HepG2 (cell line): ENCODE results near the gene PLEKHN1. TPM values are rescaled to one million over a fixed set of nuclear protein-coding genes. Genes with fewer than 3 reads are reported as not detected.

ENCODE experiments used
- ATAC-seq: fragments of 200-7000 bp; cut with Tn5 transposase; 3 replicates; pipeline ENCODE4 v1.9.1; 2020; ENCODE audit warnings: mild to moderate bottlenecking, moderate library complexity
- BruUV-seq: library from RNA; stranded (reverse); fragments of 400-500 nt; replicated peaks from 2 replicates; lab custom pipeline; 2021; lab: Mats Ljungman, UMichigan
- CTCF ChIA-PET: fragments of 300-600 bp; formaldehyde crosslinking; extraction: SDS; loops from one replicate; lab custom pipeline; 2021; ENCODE audit warnings: low total read pairs, inconsistent platforms, low intra/inter-chr PET ratio; lab: Yijun Ruan, JAX
- POLR2A ChIA-PET: fragments of 350-600 bp; sonication (Branson Sonifier 250); formaldehyde crosslinking; loops from one replicate; lab custom pipeline; 2020; ENCODE audit warnings: antibody characterized with exemption, inconsistent platforms; lab: Yijun Ruan, JAX
- DNase-seq: peaks from one replicate; pipeline ENCODE4 v3.0.0-alpha.2; 2015; ENCODE audit warnings: low spot score
- FAIRE-seq: peaks from 3 replicates; lab custom pipeline; 2011; peaks lifted over from hg19 to GRCh38; lab: Jason Lieb, UNC
- H2AFZ ChIP-seq: one replicate; pipeline ENCODE4 v1.6.1; 2011; ENCODE audit warnings: low read length, inconsistent platforms
- H3K27ac ChIP-seq: fragments of 300-600 bp; 3 replicates; pipeline ENCODE4 v1.8.0; 2011; ENCODE audit warnings: mixed run types, mild to moderate bottlenecking, mixed read lengths, low read length, inconsistent platforms; ENCODE audit not compliant: insufficient read depth; ENCODE audit errors: extremely low read length
- H3K27me3 ChIP-seq, 2 experiments: fragments of 200-600 bp in 1 of 2; 2 replicates in 1 of 2; 3 replicates in 1 of 2; pipeline versions ENCODE4 v1.6.0 to v1.8.0; 2011; ENCODE audit warnings: low read length in 2 of 2, mild to moderate bottlenecking in 2 of 2, moderate library complexity in 2 of 2, inconsistent platforms in 1 of 2; ENCODE audit not compliant: insufficient read depth in 2 of 2, control insufficient read depth in 1 of 2
- H3K36me3 ChIP-seq, 2 experiments: fragments of 200-600 bp in 1 of 2; replicated peaks in 1 of 2; 2 replicates in 1 of 2; 3 replicates in 1 of 2; pipeline versions ENCODE4 v1.5.1 to v1.8.0; 2011; ENCODE audit warnings: low read length in 2 of 2, inconsistent platforms in 1 of 2; ENCODE audit not compliant: insufficient read depth in 2 of 2, control insufficient read depth in 1 of 2
- H3K4me1 ChIP-seq: 2 replicates; pipeline ENCODE4 v1.5.1; 2012; ENCODE audit warnings: low read length, inconsistent platforms; ENCODE audit not compliant: insufficient read depth
- H3K4me2 ChIP-seq: 2 replicates; pipeline ENCODE4 v1.6.0; 2011; ENCODE audit warnings: low read depth, low read length, inconsistent platforms
- H3K4me3 ChIP-seq, 3 experiments: fragments of 200-600 bp in 1 of 3; sonication (generic), shearing (Covaris generic) in 1 of 3; replicated peaks in 1 of 3; 2 replicates each; pipeline ENCODE4 v1.5.1; 2011 to 2016; ENCODE audit warnings: low read length in 3 of 3, inconsistent platforms in 2 of 3, low read depth in 2 of 3, mild to moderate bottlenecking in 2 of 3, control low read depth in 1 of 3, mixed read lengths in 1 of 3; ENCODE audit not compliant: insufficient read depth in 1 of 3
- H3K79me2 ChIP-seq: one replicate; pipeline ENCODE4 v1.6.1; 2011; ENCODE audit warnings: low read length, inconsistent platforms; ENCODE audit not compliant: insufficient read depth
- H3K9ac ChIP-seq: 2 replicates; pipeline ENCODE4 v1.6.0; 2011; ENCODE audit warnings: mild to moderate bottlenecking, low read depth, low read length, inconsistent platforms; ENCODE audit not compliant: insufficient read depth
- H3K9me3 ChIP-seq: 2 replicates; pipeline ENCODE4 v1.5.1; 2012; ENCODE audit warnings: mild to moderate bottlenecking, low read length
- H4K20me1 ChIP-seq: 2 replicates; pipeline ENCODE4 v1.6.0; 2011; ENCODE audit warnings: inconsistent platforms, mild to moderate bottlenecking, low read length, moderate library complexity; ENCODE audit not compliant: insufficient read depth
- ETV5 ChIP-seq: IDR thresholded peaks from 2 replicates; pipeline ENCODE4 v1.6.1; 2018; ENCODE audit warnings: missing biosample characterization, missing genetic modification reagents, inconsistent platforms, borderline replicate concordance
- GABPB1 ChIP-seq: IDR thresholded peaks from 2 replicates; pipeline ENCODE4 v1.6.1; 2016; ENCODE audit warnings: mild to moderate bottlenecking, missing genetic modification reagents, moderate library complexity, missing compliant biosample characterization
- HOXA3 ChIP-seq: sonication (generic); formaldehyde crosslinking; IDR thresholded peaks from 2 replicates; pipeline ENCODE4 v1.5.0; 2020; ENCODE audit warnings: missing genetic modification reagents
- IRX3 ChIP-seq: sonication (generic); formaldehyde crosslinking; IDR thresholded peaks from 2 replicates; pipeline ENCODE4 v1.8.1; 2023; ENCODE audit warnings: mild to moderate bottlenecking, low read depth, missing genetic modification reagents, borderline replicate concordance
- MEIS1 ChIP-seq: sonication (generic); formaldehyde crosslinking; IDR thresholded peaks from 2 replicates; pipeline ENCODE4 v1.9.0; 2021; ENCODE audit warnings: mild to moderate bottlenecking, missing genetic modification reagents, moderate library complexity, borderline replicate concordance
- MYC ChIP-seq: sonication (generic); formaldehyde crosslinking; IDR thresholded peaks from 2 replicates; pipeline ENCODE4 v1.9.0; 2021; ENCODE audit warnings: missing genetic modification reagents, borderline replicate concordance
- NFIC ChIP-seq: IDR thresholded peaks from 2 replicates; pipeline ENCODE4 v1.6.1; 2012; ENCODE audit warnings: mild to moderate bottlenecking, low read length, inconsistent platforms
- RAD21 ChIP-seq: fragments of 450-650 bp; formaldehyde crosslinking; IDR thresholded peaks from 2 replicates; pipeline ENCODE4 v1.5.0; 2020; ENCODE audit warnings: mild to moderate bottlenecking
- SAP130 ChIP-seq: IDR thresholded peaks from 2 replicates; pipeline ENCODE4 v1.6.1; 2016; ENCODE audit warnings: low read depth
- SIX1 ChIP-seq: sonication (generic); formaldehyde crosslinking; IDR thresholded peaks from 2 replicates; pipeline ENCODE4 v1.4.0; 2020; ENCODE audit warnings: missing genetic modification reagents, borderline replicate concordance
- ZFY ChIP-seq: sonication (generic); formaldehyde crosslinking; IDR thresholded peaks from 2 replicates; pipeline ENCODE4 v1.4.0; 2020; ENCODE audit warnings: missing genetic modification reagents
- ZNF543 ChIP-seq: sonication (generic); formaldehyde crosslinking; IDR thresholded peaks from 2 replicates; pipeline ENCODE4 v1.4.0; 2020; ENCODE audit warnings: mild to moderate bottlenecking, missing genetic modification reagents
- ZNF775 ChIP-seq: sonication (generic); formaldehyde crosslinking; IDR thresholded peaks from 2 replicates; pipeline ENCODE4 v1.4.0; 2020; ENCODE audit warnings: missing genetic modification reagents, mild to moderate bottlenecking, moderate library complexity, borderline replicate concordance
- ZNF781 ChIP-seq: sonication (generic); formaldehyde crosslinking; IDR thresholded peaks from 2 replicates; pipeline ENCODE4 v1.5.1; 2020; ENCODE audit warnings: borderline replicate concordance, mild to moderate bottlenecking, missing genetic modification reagents; ENCODE audit errors: not compliant biosample characterization
- WGBS: methylation state at CpG from one replicate; pipeline ENCODE4 v1.1.6; 2017; ENCODE audit warnings: low lambda C conversion rate; 5-methylcytosine and 5-hydroxymethylcytosine counted together
- in situ Hi-C: cut with HindIII; loops from 2 replicates; pipeline ENCODE4 v1.10.0; 2017; ENCODE audit warnings: low pct_unique_long_range_greater_than_20kb; ENCODE audit not compliant: extremely low pct_ligation_motif_present
- intact Hi-C: fragments of 100-400 bp; cut with micrococcal nuclease; formaldehyde crosslinking; loops from one replicate; pipeline ENCODE4 v1.10.0; 2022; ENCODE audit not compliant: unreplicated experiment
- polyA plus RNA-seq, 8 experiments: library from polyadenylated mRNA; depleted of rRNA in 3 of 8; stranded (reverse) in 7 of 8; unstranded in 1 of 8; fragments of >200 nt; fragmentation: Illumina TruSeq in 4 of 8; extraction: Trizol in 4 of 8; gene quantifications; 2 replicates each; pipeline versions ENCODE4 v1.2.1 to v1.2.3, GENCODE V29; 2011 to 2016; ENCODE audit warnings: low read depth in 4 of 8, missing spikeins in 1 of 8, mixed read lengths in 1 of 8; ENCODE audit not compliant: insufficient read depth in 1 of 8
- total RNA-seq, 5 experiments: library from RNA; depleted of rRNA; stranded (reverse); fragments of >200 nt; fragmentation: Illumina TruSeq; extraction: Trizol; gene quantifications; 2 replicates each; pipeline ENCODE4 v1.2.3, GENCODE V29; 2016; ENCODE audit warnings: low read depth in 1 of 5
- TF ChIP-seq, protein P1 (sequence below): sonication (generic); formaldehyde crosslinking; IDR thresholded peaks from 2 replicates; pipeline ENCODE4 v1.9.0; 2022; ENCODE audit warnings: missing genetic modification reagents, mild to moderate bottlenecking, borderline replicate concordance
- TF ChIP-seq, protein P2 (sequence below): IDR thresholded peaks from 2 replicates; pipeline ENCODE4 v1.6.1; 2018; ENCODE audit warnings: missing genetic modification reagents, mild to moderate bottlenecking, missing compliant biosample characterization
- TF ChIP-seq, protein P3 (sequence below): sonication (generic); formaldehyde crosslinking; IDR thresholded peaks from 2 replicates; pipeline ENCODE4 v1.5.1; 2020; ENCODE audit warnings: mild to moderate bottlenecking, moderate library complexity, missing genetic modification reagents
- TF ChIP-seq, protein P4 (sequence below): sonication (generic); formaldehyde crosslinking; IDR thresholded peaks from 2 replicates; pipeline ENCODE4 v1.5.1; 2020; ENCODE audit warnings: missing genetic modification reagents, mild to moderate bottlenecking, borderline replicate concordance

The PLEKHN1 gene
- total and polyA plus RNA-seq, 2 of the 13 experiments (the other 11 are each of a cell fraction or from before 2014, with no cell fraction given), result 0.42 to 0.58 TPM

DNA sequence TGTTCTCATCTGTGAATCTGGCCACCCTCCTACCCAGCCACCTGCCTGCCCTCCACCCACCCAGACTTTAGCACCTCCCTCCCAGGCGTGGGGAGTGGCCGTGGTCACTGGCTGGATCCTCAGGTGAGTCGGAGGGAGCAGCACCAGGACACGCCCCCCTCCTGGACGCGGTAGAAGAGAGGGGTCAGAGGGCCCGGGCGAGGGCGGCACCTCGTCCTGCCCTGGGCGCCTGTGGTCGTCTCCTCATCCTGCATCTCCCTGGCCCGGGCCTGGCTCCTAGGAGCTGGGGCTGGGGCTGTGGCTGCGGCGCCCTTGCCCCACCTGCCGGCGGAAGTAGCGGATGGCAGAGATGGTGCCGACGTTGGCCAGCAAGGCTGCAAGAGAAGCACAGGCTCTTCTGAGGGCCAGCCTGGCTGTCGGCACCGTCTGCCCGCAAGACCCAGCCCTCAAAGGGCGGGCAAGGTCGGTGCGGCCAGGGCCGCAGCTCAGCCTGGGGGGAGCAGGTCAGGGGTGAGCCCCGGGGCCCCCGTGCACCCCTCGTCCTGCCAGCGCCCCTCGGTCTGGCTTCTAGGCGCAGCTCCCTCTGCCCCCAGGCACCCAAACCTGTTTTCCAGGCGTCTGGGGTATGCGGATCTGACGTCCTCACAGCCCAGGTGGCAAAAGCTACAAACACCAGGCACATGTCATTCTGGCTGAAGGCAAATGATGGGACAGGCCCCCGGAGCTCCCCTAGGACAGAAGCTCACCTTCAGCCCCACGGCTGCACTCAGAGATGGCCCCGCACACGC, 9.8 kb downstream of the PLEKHN1 start:
- Histone ChIP-seq H3K9me3 (no peaks in the 10 kb centered on the region), H3K36me3 (no peaks in the 10 kb centered on the region), H2AFZ (no peak overlapping the region), H3K9ac (peak overlapping the region; percentile 43; the same call in 1 of the 2 replicates), H4K20me1 (no peaks in the 10 kb centered on the region), H3K79me2 (no peaks in the 10 kb centered on the region), H3K4me3 (peak overlapping the region; percentile 28 to 73 (median 49); a peak in 5 of 6 replicates), H3K27me3 (peaks cover 6 to 23% of the 10 kb centered on the region in 2 experiments), H3K27ac (no peak overlapping the region), H3K4me1 (peaks cover 26% of the 10 kb centered on the region), H3K4me2 (peak overlapping the region; percentile 92)
- CTCF ChIA-PET, result interaction anchor here (1.2 to 1.4 kb wide), 2 partner anchors 10 to 72 kb away, joined by 3 to 5 read pairs; no protein-coding TSS in a partner anchor
- ATAC-seq (peak; percentile 72), FAIRE-seq (no peak), DNase-seq (peak; percentile 39)
- POLR2A ChIA-PET, result interaction anchor here (1.1 to 1.5 kb wide), 3 partner anchors 9 to 83 kb away, joined by 3 to 11 read pairs (median 3); partner anchors contain the start of gene PLEKHN1
- BruUV-seq, result no TSS peak
- in situ Hi-C loops, result no loop called here
- intact Hi-C loops, result no loop called here
- WGBS, result 0% methylated on average over 7 of the region's 40 CpGs
- TF ChIP-seq, protein P1, sequence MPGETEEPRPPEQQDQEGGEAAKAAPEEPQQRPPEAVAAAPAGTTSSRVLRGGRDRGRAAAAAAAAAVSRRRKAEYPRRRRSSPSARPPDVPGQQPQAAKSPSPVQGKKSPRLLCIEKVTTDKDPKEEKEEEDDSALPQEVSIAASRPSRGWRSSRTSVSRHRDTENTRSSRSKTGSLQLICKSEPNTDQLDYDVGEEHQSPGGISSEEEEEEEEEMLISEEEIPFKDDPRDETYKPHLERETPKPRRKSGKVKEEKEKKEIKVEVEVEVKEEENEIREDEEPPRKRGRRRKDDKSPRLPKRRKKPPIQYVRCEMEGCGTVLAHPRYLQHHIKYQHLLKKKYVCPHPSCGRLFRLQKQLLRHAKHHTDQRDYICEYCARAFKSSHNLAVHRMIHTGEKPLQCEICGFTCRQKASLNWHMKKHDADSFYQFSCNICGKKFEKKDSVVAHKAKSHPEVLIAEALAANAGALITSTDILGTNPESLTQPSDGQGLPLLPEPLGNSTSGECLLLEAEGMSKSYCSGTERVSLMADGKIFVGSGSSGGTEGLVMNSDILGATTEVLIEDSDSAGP (CRISPR knock-in tag), result peak; percentile 54; the same call in 1 of the 2 replicates
- no peak for TF ChIP-seq ZNF775 (CRISPR knock-in tag)
- TF ChIP-seq MEIS1 (CRISPR knock-in tag), result peak; percentile 50; the same call in 1 of the 2 replicates
- TF ChIP-seq ZNF781 (CRISPR knock-in tag), result peak; percentile 44
- peak; percentile 30; the same call in 1 of the 2 replicates for TF ChIP-seq ZFY (CRISPR knock-in tag)
- TF ChIP-seq, protein P2, sequence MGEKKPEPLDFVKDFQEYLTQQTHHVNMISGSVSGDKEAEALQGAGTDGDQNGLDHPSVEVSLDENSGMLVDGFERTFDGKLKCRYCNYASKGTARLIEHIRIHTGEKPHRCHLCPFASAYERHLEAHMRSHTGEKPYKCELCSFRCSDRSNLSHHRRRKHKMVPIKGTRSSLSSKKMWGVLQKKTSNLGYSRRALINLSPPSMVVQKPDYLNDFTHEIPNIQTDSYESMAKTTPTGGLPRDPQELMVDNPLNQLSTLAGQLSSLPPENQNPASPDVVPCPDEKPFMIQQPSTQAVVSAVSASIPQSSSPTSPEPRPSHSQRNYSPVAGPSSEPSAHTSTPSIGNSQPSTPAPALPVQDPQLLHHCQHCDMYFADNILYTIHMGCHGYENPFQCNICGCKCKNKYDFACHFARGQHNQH (CRISPR knock-in tag), result peak; percentile 25; the same call in 1 of the 2 replicates
- peak; percentile 63 for TF ChIP-seq SAP130
- TF ChIP-seq, protein P3, sequence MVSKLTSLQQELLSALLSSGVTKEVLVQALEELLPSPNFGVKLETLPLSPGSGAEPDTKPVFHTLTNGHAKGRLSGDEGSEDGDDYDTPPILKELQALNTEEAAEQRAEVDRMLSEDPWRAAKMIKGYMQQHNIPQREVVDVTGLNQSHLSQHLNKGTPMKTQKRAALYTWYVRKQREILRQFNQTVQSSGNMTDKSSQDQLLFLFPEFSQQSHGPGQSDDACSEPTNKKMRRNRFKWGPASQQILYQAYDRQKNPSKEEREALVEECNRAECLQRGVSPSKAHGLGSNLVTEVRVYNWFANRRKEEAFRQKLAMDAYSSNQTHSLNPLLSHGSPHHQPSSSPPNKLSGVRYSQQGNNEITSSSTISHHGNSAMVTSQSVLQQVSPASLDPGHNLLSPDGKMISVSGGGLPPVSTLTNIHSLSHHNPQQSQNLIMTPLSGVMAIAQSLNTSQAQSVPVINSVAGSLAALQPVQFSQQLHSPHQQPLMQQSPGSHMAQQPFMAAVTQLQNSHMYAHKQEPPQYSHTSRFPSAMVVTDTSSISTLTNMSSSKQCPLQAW (CRISPR knock-in tag), result peak; percentile 65; the same call in 1 of the 2 replicates
- TF ChIP-seq GABPB1 (CRISPR knock-in tag), result peak; percentile 80; the same call in 1 of the 2 replicates
- TF ChIP-seq, protein P4, sequence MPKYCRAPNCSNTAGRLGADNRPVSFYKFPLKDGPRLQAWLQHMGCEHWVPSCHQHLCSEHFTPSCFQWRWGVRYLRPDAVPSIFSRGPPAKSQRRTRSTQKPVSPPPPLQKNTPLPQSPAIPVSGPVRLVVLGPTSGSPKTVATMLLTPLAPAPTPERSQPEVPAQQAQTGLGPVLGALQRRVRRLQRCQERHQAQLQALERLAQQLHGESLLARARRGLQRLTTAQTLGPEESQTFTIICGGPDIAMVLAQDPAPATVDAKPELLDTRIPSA, result no peak
- peak; percentile 81 for TF ChIP-seq RAD21 (CRISPR knock-in tag)
- 0 out of 2 replicates have a peak, but pooled peaks have one; percentile 29 for TF ChIP-seq HOXA3 (CRISPR knock-in tag)
- TF ChIP-seq ZNF543, result 0 out of 2 replicates have a peak, but pooled peaks have one; percentile 32
- no peak for TF ChIP-seq IRX3 (CRISPR knock-in tag)
- no peak for TF ChIP-seq SIX1 (CRISPR knock-in tag)
- peak; percentile 59; the same call in 1 of the 2 replicates for TF ChIP-seq ETV5 (CRISPR knock-in tag)
- TF ChIP-seq NFIC, result no peak
- peak; percentile 37; the same call in 1 of the 2 replicates for TF ChIP-seq MYC (CRISPR knock-in tag)
